ENCODE measurements around the gene NELL1.

Gene NELL1

GRCh38 chr11:21346361-21346760 lies 677.0 kb downstream of the NELL1 start:
- no peak for DNase-seq (ENCODE audit: low read depth)

- no peak for DNase-seq (ENCODE audit: low read depth)
Measured at GRCh38 chr11:21350613-21351012, 681.2 kb downstream of the NELL1 start.

- DNase-seq (ENCODE audit: low read depth) = no peak
Measured at GRCh38 chr11:21353425-21353824, 684.0 kb downstream of the NELL1 start.

DNA sequence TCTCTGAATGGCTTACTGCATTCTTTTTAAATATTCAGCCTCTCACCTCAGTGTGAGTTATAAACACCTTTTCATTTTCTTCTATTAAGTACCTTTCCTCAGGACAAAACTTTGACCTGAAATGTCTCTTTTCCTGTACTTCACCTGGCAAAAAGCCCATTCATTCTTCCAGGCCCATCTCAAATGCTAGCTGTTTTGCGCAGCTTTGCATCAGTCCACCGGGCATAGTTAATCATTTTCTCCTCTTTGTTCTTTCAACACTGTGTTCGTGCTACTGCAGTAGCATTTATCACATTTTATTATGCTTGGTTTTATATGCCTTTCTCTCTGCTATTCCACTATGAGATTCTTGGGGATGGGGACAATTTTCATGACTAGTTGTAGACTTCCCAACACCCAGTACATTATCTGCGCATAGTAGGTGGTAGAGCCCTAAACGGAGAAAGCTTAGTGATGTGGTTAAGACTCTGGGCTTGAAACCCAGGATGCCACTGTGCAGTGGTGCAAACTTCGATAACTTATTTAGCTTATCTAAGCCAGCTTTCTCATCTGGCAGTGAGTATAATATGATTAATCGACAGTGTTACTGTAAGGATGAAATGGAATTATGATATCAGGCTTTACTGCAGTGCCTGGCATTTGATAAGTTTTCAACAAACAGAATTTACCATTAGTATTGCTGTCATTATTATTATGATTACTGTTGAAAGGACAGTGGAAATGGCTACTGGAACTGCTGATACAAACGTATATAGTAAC lies 695.7 kb downstream of the NELL1 start:
- no peak for DNase-seq (ENCODE audit: low read depth)

GRCh38 chr11:21369947-21370346 lies 700.6 kb downstream of the NELL1 start:
- no peak for DNase-seq (ENCODE audit: low read depth)

- DNase-seq (ENCODE audit: low read depth) = no peak
Measured at GRCh38 chr11:21371044-21371443, 701.7 kb downstream of the NELL1 start.

DNA sequence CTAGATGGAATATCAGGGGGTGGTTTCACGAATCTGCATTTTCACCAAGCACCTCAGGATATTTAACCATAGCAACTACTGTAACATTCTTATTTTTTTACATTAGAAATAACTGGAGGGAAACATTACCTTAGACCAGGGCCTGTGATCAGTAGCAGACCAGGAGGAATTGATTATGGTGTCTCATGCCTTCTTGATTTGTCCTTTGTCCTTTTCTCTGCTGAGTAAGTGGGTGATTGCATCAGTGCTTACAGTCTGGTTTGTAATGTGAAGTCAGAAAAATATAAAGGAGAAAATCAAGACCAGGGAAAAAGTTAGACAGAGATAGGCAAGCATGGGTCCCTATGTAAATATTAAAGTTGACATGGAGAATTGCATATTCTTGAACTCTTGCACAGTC lies 703.3 kb downstream of the NELL1 start:
- DNase-seq (ENCODE audit: low read depth) = no peak

- no peak for DNase-seq (ENCODE audit: low read depth)
Measured at GRCh38 chr11:21374376-21374775, 705.0 kb downstream of the NELL1 start.

DNA sequence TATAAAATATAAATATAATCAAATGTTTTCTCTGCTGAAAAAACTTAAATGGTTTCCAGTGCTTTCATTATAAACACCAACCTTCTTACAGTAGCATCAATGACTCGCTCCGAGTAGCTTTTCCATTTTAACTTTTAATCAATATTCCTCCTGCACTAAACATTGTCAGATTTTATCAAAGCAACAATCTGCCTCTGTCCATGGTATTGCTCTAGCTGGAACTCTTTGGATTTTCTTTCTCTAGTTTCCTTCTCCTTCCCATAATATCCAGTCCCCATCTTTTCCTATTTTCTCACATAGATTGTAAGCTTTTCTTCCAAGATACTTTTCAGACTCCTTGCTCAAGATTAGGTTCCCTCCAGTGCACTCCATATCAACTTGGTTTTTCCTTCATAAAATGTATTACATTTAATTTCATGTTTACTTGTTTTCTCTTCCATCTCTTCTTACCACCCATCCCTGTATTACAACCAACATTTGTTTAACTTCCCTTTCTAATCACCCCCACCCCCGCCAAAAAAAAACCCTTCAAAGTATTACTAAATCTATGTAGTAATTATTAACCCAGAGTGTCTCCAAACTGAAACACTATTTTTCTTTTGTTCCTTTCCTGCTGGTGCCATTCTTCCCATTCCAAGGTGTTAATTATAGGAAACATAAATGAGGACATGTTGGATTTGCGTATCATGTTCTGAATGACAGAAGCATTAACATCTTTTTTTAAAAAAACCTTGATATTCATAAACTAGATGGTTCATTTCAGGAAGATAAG lies 716.5 kb downstream of the NELL1 start:
- no peak for DNase-seq (ENCODE audit: low read depth)

DNA sequence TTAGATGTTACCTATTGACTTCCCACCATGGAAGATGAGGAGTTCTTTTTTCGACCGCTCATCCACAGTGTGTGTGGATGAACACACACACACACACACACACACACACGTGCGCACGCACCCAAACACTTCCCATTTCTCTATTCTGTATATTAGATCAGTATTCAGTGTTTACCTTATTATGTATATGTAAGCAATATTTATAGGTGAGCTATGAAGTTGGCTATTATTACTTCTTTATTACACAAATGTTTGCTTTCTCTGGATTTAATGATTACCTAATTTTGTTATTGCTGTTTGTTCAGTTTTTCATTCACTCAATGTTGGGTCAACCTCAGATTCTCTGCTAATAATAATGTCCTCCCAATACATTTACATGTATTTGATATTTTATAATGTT lies 721.0 kb downstream of the NELL1 start:
- DNase-seq (ENCODE audit: low read depth) = no peak

- no peak for DNase-seq (ENCODE audit: low read depth)
Measured at GRCh38 chr11:21396342-21397008, 727.1 kb downstream of the NELL1 start.

DNA sequence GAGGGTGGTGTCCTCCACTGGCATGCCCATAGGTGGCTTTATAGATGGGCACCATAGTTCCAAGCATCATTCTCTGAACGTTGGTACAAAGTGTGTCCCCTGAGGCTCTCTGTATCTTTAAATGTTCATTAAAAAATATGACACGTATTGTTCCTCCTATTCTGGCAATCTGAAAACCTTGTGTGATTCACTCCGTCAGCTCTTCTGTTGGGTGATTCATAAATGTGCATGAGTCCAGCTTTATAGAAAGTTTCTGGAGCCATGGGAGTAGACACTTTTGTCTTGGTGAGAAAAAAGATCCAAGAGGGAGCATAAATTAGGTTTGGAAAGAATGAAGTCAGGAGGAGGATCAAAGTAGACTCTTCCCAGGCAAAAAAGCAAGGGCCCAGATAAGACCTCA lies 728.8 kb downstream of the NELL1 start:
- no peak for DNase-seq (ENCODE audit: low read depth)

GRCh38 chr11:21401496-21401895 lies 732.1 kb downstream of the NELL1 start:
- no peak for DNase-seq (ENCODE audit: low read depth)

DNA sequence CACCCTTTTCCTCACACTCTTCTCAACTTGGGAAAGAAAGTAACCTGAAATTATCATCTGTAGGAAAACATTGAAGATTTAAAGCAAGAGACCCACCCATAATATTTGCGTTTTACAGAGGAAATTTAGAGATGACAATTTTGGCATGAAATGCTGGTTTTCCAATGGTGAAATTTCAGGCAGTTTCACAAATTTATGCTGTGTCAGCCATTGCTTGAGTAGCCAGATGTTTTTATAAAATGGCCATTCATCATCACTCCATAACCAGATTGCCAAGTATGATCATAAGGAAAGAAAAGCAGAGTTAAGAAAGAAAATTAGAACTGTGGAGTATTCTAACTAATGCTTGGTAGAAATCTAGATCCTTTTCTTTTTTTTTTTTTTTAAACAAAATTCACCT lies 732.9 kb downstream of the NELL1 start:
- no peak for DNase-seq (ENCODE audit: low read depth)

DNA sequence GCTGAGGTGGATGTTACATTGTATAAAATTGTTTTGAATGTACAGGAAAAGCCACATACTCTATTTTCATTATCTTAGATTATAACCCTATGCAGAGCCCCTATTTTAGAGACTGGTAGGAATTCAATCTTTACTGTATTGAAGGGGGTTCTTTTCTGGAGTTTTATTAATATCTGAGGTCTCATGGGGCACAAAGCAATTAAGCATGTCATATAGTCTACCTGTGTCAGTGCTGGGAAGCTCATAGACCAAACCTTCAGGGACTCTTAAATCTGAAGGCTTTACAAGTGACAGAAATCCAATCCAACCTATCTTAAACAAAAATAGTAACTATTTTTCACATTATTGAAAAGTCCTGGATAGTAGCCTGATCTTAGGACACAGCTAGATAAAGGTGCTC lies 733.7 kb downstream of the NELL1 start:
- DNase-seq (ENCODE audit: low read depth) = no peak

GRCh38 chr11:21405422-21405821 lies 736.0 kb downstream of the NELL1 start:
- DNase-seq (ENCODE audit: low read depth) = no peak

DNA sequence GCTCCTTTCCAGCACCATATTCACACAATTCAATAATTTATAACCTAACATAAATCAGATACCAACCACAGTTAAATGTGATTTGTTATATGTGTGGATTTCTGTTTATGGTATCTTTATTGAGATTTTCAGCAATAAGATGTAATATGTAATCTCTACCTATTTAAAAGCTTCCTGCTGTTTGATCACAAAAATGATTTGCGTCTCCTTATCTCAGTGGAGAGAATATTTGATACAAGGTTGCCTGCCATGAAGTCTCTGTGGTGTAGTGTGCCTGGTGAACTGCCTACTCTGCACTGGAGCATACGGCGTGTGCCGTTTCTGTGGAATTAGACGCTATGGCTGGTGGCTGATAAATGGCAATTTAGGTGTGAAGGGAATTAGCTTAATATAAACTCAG lies 741.1 kb downstream of the NELL1 start:
- DNase-seq (ENCODE audit: low read depth) = no peak

GRCh38 chr11:21411104-21411503 lies 741.7 kb downstream of the NELL1 start:
- no peak for DNase-seq (ENCODE audit: low read depth)

DNA sequence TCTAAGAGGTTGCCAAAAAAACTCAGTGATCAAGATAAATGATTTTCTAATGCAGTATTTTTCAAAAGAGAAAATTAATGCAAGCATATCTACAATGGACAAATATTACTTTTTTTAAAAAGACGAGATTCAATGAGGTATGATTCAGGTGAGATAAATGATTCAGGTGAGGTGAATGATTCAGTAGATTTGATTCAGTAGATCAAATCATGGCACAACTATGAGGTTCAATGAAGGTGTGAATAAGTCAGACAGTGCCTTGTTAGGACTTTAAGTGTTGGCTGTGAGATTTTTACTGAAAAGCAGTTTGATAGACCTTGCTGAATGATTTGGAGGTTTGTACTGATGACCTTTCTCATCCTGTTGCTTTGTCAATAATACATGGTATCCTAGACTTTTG lies 742.2 kb downstream of the NELL1 start:
- DNase-seq (ENCODE audit: low read depth) = no peak

DNA sequence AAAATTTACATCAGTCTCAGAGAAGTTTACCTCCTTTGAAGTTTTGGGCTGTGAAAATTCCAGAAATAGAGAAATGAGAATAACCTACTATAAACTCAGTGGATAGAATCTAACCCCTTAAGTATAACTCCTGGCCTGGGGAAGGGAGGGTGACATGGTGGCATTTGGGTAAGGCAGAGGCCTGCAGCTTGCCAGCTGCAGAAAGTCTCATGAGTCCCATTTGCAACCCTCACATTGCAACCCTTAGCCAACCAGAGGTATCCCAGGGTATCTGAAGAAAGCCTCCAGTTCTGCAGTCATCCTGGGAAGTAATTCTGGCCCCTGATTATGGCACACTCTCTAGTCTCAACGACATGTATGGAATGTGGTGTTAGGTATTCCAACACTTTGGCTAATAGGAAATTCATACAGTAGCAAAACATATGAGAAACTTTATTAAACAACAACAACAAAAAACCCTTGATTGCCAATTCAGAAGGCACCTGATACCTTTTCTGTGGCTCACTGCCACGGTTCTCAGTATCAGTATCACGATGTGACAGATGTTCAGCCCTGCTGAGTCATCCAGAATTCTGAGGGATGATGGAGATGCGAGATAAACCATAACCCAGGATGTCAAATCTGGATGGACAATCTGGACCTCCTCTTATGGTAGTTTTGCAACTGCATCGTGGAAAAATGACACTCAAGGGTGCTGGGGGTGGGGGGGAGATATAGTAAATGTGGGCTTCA lies 743.4 kb downstream of the NELL1 start:
- no peak for DNase-seq (ENCODE audit: low read depth)

DNA sequence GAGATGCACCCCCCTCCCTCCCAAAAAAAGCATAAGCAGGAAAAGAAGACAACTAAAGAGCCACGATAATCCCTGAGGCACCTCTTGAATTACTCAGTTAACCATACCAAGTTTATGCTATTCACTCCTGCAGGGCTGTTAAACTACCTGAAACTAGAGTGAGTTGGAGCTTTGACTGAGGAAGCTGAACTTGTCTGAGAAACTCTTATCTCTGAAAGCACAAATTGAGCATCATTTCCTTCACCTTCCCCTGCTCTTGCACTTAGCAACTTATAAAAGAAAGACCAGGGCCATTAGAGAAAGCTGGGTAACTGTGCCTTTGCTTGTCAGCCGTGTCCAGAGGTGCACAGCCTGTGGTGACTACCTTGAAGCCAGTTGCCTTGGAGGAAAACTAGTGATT lies 745.6 kb downstream of the NELL1 start:
- no peak for DNase-seq (ENCODE audit: low read depth)

DNA sequence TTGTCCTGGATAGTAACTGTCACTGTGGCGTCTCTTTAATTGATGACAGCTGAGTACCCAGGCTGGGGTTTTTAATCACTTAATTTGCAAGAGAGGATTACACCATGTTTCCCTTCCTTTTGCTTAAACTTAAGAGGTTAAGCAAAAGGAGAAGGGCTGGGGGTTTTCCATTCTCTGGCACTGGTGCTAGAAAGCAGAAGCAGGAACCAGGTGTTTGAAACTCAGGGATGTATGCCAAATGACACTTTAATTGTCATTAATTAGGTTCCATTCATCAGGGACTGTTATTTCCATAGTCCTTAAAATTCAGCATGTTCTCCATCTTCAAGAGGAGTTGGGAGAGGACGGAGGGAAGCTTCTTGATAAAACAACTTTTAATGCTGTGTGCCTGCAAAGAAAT lies 746.2 kb downstream of the NELL1 start:
- no peak for DNase-seq (ENCODE audit: low read depth)

Data from fibroblast of the conjunctiva (primary cell).